H1 (cell line): ENCODE results near the gene CEACAM16. TPM values are rescaled to one million over a fixed set of nuclear protein-coding genes. Genes with fewer than 3 reads are reported as not detected.

Experiments
- CTCF ChIA-PET: fragments of 300-600 bp; sonication (Branson Sonifier 250); formaldehyde crosslinking; loops from one replicate; lab custom pipeline; 2021; ENCODE audit not compliant: partially characterized antibody; lab: Charles Lee
- POLR2A ChIA-PET: fragments of 300-600 bp; sonication (Branson Sonifier 250); formaldehyde crosslinking; loops from one replicate; lab custom pipeline; 2021; ENCODE audit warnings: inconsistent platforms; ENCODE audit not compliant: partially characterized antibody; lab: Charles Lee
- DNase-seq, 2 experiments: peaks; one replicate each; pipeline versions ENCODE4 v3.0.0 to v3.0.0-alpha.2; 2010 to 2022; ENCODE audit warnings: low spot score in 2 of 2, low read depth in 1 of 2, mixed read lengths in 1 of 2
- FAIRE-seq: peaks from 2 replicates; lab custom pipeline; 2011; peaks lifted over from hg19 to GRCh38; lab: Jason Lieb, UNC
- H2AFZ ChIP-seq: 2 replicates; pipeline ENCODE4 v1.8.1; 2012; ENCODE audit warnings: low read length, inconsistent platforms
- H2AK5ac ChIP-seq: 2 replicates; pipeline ENCODE4 v1.6.1; 2013; ENCODE audit warnings: low read depth, low read length
- H2BK120ac ChIP-seq: replicated peaks from 2 replicates; pipeline ENCODE3; 2013; ENCODE audit warnings: low read depth, low read length, inconsistent platforms
- H2BK12ac ChIP-seq: 2 replicates; pipeline ENCODE4 v1.6.1; 2013; ENCODE audit warnings: low read depth, low read length
- H2BK15ac ChIP-seq: 2 replicates; pipeline ENCODE4 v1.6.1; 2013; ENCODE audit warnings: low read length
- H2BK20ac ChIP-seq: 2 replicates; pipeline ENCODE4 v1.6.1; 2013; ENCODE audit warnings: low read length
- H2BK5ac ChIP-seq: 2 replicates; pipeline ENCODE4 v1.6.1; 2013; ENCODE audit warnings: low read depth, low read length
- H3K14ac ChIP-seq: 2 replicates; pipeline ENCODE4 v1.6.1; 2013; ENCODE audit warnings: inconsistent platforms; ENCODE audit not compliant: insufficient read length
- H3K18ac ChIP-seq: 2 replicates; pipeline ENCODE4 v1.6.1; 2013; ENCODE audit warnings: low read length; ENCODE audit errors: extremely low read depth
- H3K23ac ChIP-seq: 2 replicates; pipeline ENCODE4 v1.6.1; 2013; ENCODE audit warnings: inconsistent platforms; ENCODE audit not compliant: insufficient read length
- H3K23me2 ChIP-seq: 2 replicates; pipeline ENCODE4 v1.6.1; 2013; ENCODE audit warnings: low read depth, low read length
- H3K27ac ChIP-seq: 2 replicates; pipeline ENCODE4 v1.6.1; 2011; ENCODE audit warnings: low read depth, low read length, inconsistent platforms
- H3K27me3 ChIP-seq, 4 experiments: replicated peaks in 1 of 4; 1 replicate in 1 of 4; 2 replicates in 3 of 4; pipeline versions ENCODE4 v1.6.1 to v1.8.1; 2011 to 2013; ENCODE audit warnings: low read length in 3 of 4, mild to moderate bottlenecking in 3 of 4, inconsistent platforms in 2 of 4, mixed read lengths in 2 of 4, moderate library complexity in 1 of 4; ENCODE audit not compliant: control insufficient read depth in 3 of 4, insufficient read depth in 3 of 4; ENCODE audit errors: extremely low read depth in 1 of 4
- H3K36me3 ChIP-seq, 4 experiments: 2 replicates each; pipeline versions ENCODE4 v1.6.1 to v1.8.1; 2011 to 2013; ENCODE audit warnings: mild to moderate bottlenecking in 4 of 4, low read length in 3 of 4, moderate library complexity in 2 of 4, control low read depth in 1 of 4, inconsistent platforms in 1 of 4; ENCODE audit not compliant: insufficient read depth in 4 of 4, control insufficient read depth in 2 of 4
- H3K4ac ChIP-seq: replicated peaks from 2 replicates; pipeline ENCODE3; 2013; ENCODE audit warnings: low read length, low read depth, mixed read lengths, inconsistent platforms; ENCODE audit not compliant: insufficient read length
- H3K4me1 ChIP-seq, 4 experiments: replicated peaks in 1 of 4; 1 replicate in 1 of 4; 2 replicates in 3 of 4; pipeline versions ENCODE4 v1.6.1 to v1.8.1; 2011 to 2013; ENCODE audit warnings: low read length in 3 of 4, inconsistent platforms in 2 of 4, mixed read lengths in 1 of 4; ENCODE audit not compliant: insufficient read depth in 4 of 4, control insufficient read depth in 3 of 4
- H3K4me2 ChIP-seq, 2 experiments: 2 replicates each; pipeline versions ENCODE4 v1.6.1 to v1.8.1; 2011 to 2013; ENCODE audit warnings: low read depth in 2 of 2, low read length in 2 of 2, control low read depth in 1 of 2, inconsistent platforms in 1 of 2, mild to moderate bottlenecking in 1 of 2; ENCODE audit not compliant: insufficient read depth in 1 of 2
- H3K4me3 ChIP-seq, 4 experiments: fragments of 200-600, 300-600 bp in 1 of 4; sonication (generic), shearing (Covaris generic), sonication (Bioruptor Twin) in 1 of 4; 2 replicates each; pipeline versions ENCODE4 v1.5.1 to v1.8.1; 2011 to 2016; ENCODE audit warnings: low read length in 4 of 4, low read depth in 3 of 4, control low read depth in 2 of 4, inconsistent platforms in 2 of 4, mild to moderate bottlenecking in 2 of 4, mixed read lengths in 1 of 4, moderate library complexity in 1 of 4; ENCODE audit not compliant: insufficient read depth in 2 of 4; ENCODE audit errors: extremely low read depth in 1 of 4
- H3K56ac ChIP-seq: replicated peaks from 2 replicates; pipeline ENCODE3; 2013; ENCODE audit warnings: low read depth, mild to moderate bottlenecking, mixed read lengths, low read length, inconsistent platforms; ENCODE audit not compliant: insufficient read length
- H3K79me1 ChIP-seq: 2 replicates; pipeline ENCODE4 v1.6.1; 2013; ENCODE audit warnings: low read depth, low read length, control low read depth
- H3K79me2 ChIP-seq, 2 experiments: 2 replicates each; pipeline versions ENCODE4 v1.6.1 to v1.8.1; 2012 to 2013; ENCODE audit warnings: low read length in 2 of 2, mild to moderate bottlenecking in 2 of 2, inconsistent platforms in 1 of 2; ENCODE audit not compliant: insufficient read depth in 2 of 2, control insufficient read depth in 1 of 2
- H3K9ac ChIP-seq, 4 experiments: replicated peaks in 1 of 4; 1 replicate in 1 of 4; 2 replicates in 3 of 4; pipeline versions ENCODE4 v1.6.1 to v1.8.1; 2011 to 2013; ENCODE audit warnings: low read depth in 3 of 4, low read length in 3 of 4, control low read depth in 2 of 4, mild to moderate bottlenecking in 2 of 4, moderate library complexity in 2 of 4, inconsistent platforms in 1 of 4; ENCODE audit errors: extremely low read depth in 1 of 4
- H3K9me3 ChIP-seq, 2 experiments: 2 replicates each; pipeline versions ENCODE4 v1.6.1 to v1.8.1; 2012 to 2013; ENCODE audit warnings: mild to moderate bottlenecking in 2 of 2, moderate library complexity in 2 of 2, control low read depth in 1 of 2, inconsistent platforms in 1 of 2, low read depth in 1 of 2, low read length in 1 of 2, mixed read lengths in 1 of 2; ENCODE audit not compliant: insufficient read depth in 2 of 2
- H4K20me1 ChIP-seq, 2 experiments: replicated peaks in 1 of 2; 2 replicates each; pipeline versions ENCODE3 to v1.8.1; 2011 to 2013; ENCODE audit warnings: inconsistent platforms in 2 of 2, low read length in 2 of 2, mild to moderate bottlenecking in 1 of 2; ENCODE audit not compliant: insufficient read depth in 2 of 2, control insufficient read depth in 1 of 2
- H4K5ac ChIP-seq: 2 replicates; pipeline ENCODE4 v1.6.1; 2013; ENCODE audit warnings: low read length, low read depth, mixed read lengths, inconsistent platforms; ENCODE audit not compliant: insufficient read length
- H4K8ac ChIP-seq: 2 replicates; pipeline ENCODE4 v1.8.0; 2013; ENCODE audit warnings: mild to moderate bottlenecking, moderate library complexity, low read length, inconsistent platforms; ENCODE audit not compliant: insufficient read depth; ENCODE audit errors: extremely low read depth
- H4K91ac ChIP-seq: replicated peaks from 2 replicates; pipeline ENCODE3; 2013; ENCODE audit warnings: low read length, mixed read lengths, inconsistent platforms; ENCODE audit not compliant: insufficient read length
- CBX5 ChIP-seq: fragments of 300-800, 300-1000 bp; sonication (generic); IDR thresholded peaks from 2 replicates; pipeline ENCODE4 v1.7.1; 2016; ENCODE audit warnings: antibody characterized with exemption, low read length, low read depth
- EZH2 ChIP-seq: fragments of 200-600 bp; sonication (generic); IDR thresholded peaks from 2 replicates; pipeline ENCODE4 v1.7.1; 2012; ENCODE audit warnings: low read depth, mild to moderate bottlenecking, moderate library complexity, low read length, inconsistent platforms; ENCODE audit not compliant: severe bottlenecking
- HDAC6 ChIP-seq: IDR thresholded peaks from one replicate; pipeline ENCODE4 v1.7.1; 2012; ENCODE audit warnings: low read depth, mild to moderate bottlenecking, inconsistent platforms, low read length, moderate library complexity
- PHF8 ChIP-seq: fragments of 200-600 bp; sonication (generic); conservative IDR thresholded peaks from 2 replicates; pipeline ENCODE4 v1.7.1; 2012; ENCODE audit warnings: low read depth, mild to moderate bottlenecking, inconsistent platforms, low read length, moderate library complexity
- RAD21 ChIP-seq, 2 experiments: IDR thresholded peaks in 1 of 2; conservative IDR thresholded peaks in 1 of 2; 2 replicates each; pipeline ENCODE4 v1.6.1; 2011; ENCODE audit warnings: low read depth in 2 of 2, low read length in 2 of 2, improper control_type of control experiment in 1 of 2, inconsistent platforms in 1 of 2, mild to moderate bottlenecking in 1 of 2, moderate library complexity in 1 of 2
- RBBP5 ChIP-seq: IDR thresholded peaks from 2 replicates; pipeline ENCODE4 v1.7.1; 2012; ENCODE audit warnings: low read depth, mild to moderate bottlenecking, inconsistent platforms, low read length, moderate library complexity, borderline replicate concordance
- RFX5 ChIP-seq: IDR thresholded peaks from 2 replicates; pipeline ENCODE4 v1.6.1; 2011; ENCODE audit warnings: low read depth, low read length, improper control_type of control experiment, borderline replicate concordance
- SP1 ChIP-seq: IDR thresholded peaks from 2 replicates; pipeline ENCODE4 v1.6.1; 2011; ENCODE audit warnings: low read depth, low read length
- TCF12 ChIP-seq: IDR thresholded peaks from 2 replicates; pipeline ENCODE4 v1.6.1; 2011; ENCODE audit warnings: low read depth, mild to moderate bottlenecking, low read length
- YY1 ChIP-seq: IDR thresholded peaks from 2 replicates; pipeline ENCODE4 v1.6.1; 2011; ENCODE audit warnings: low read depth, mild to moderate bottlenecking, low read length
- ZNF274 ChIP-seq: IDR thresholded peaks from 2 replicates; pipeline ENCODE4 v1.7.0; 2012; ENCODE audit warnings: low read length, borderline replicate concordance; ENCODE audit errors: extremely low read depth
- WGBS, 2 experiments: shearing (Covaris generic) in 1 of 2; methylation state at CpG; one replicate each; pipeline versions ENCODE4 v1.1.6 to v1.1.7; 2013 to 2015; ENCODE audit warnings: low lambda C conversion rate in 2 of 2, mixed read lengths in 2 of 2, inconsistent platforms in 1 of 2, low coverage in 1 of 2, missing lambda C conversion rate in 1 of 2; ENCODE audit not compliant: insufficient replicate concordance in 2 of 2, insufficient coverage in 1 of 2, insufficient read length in 1 of 2; ENCODE audit errors: extremely low coverage in 1 of 2, missing lambda C conversion rate in 1 of 2; 5-methylcytosine and 5-hydroxymethylcytosine counted together
- polyA plus RNA-seq, 7 experiments: library from polyadenylated mRNA; depleted of rRNA in 3 of 7; stranded (reverse) in 5 of 7; unstranded in 2 of 7; fragments of >200 nt in 5 of 7; fragments of 200-250 nt in 2 of 7; gene quantifications; 1 replicate in 5 of 7; 2 replicates in 1 of 7; 4 replicates in 1 of 7; pipeline versions ENCODE4 v1.2.1 to v1.2.3, GENCODE V29; 2011 to 2013; ENCODE audit warnings: missing spikeins in 2 of 7, mixed read lengths in 2 of 7
- total RNA-seq: library from RNA; stranded (reverse); fragmentation: NEBNext Ultra II Directional; extraction: Animal tissue kit (Norgen Biotek cat#: 25700); gene quantifications from 2 replicates; pipeline ENCODE4 v1.2.1, GENCODE V29; 2021
- TF ChIP-seq, protein P1 (sequence below): IDR thresholded peaks from 2 replicates; pipeline ENCODE4 v1.6.1; 2012; ENCODE audit warnings: low read length, inconsistent platforms

CEACAM16 gene
- total and polyA plus RNA-seq, 2 of the 8 experiments (the other 6 are each of a cell fraction or from before 2014, with no cell fraction given) = not detected

DNA sequence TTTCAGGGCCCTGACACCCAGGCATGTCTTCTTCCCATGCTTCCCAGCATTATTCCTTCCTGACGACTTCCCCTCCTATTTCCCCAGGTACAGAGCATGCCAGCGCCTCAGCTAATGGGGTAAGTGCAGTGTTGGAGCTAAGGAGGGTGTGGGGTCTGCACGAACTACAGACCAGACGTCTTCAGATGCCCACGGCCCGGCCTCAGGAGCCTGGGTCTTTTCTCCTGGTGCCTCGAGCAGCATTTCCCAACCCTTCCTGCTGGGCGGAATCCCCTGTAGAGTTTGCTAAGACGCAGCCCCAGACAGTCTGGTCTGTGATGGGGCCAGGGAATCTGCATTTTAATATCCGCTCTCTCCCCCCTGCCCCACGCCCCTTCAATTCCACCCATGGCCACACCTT is 37.7 kb upstream of the CEACAM16 start:
- Histone ChIP-seq H3K79me1 (no peaks in the 10 kb centered on the region), H4K5ac (no peak overlapping the region), H3K27me3 (no peaks in the 10 kb centered on the region), H3K4me1 (peaks cover 0 to 2% (median 0%) of the 10 kb centered on the region in 4 experiments; a peak in 3 of 7 replicates), H2AK5ac (no peak overlapping the region), H3K79me2 (no peaks in the 10 kb centered on the region), H3K4ac (no peak overlapping the region), H3K9me3 (no peaks in the 10 kb centered on the region), H4K8ac (0 out of 2 replicates have a peak overlapping the region, but pooled peaks have one; percentile 8), H3K56ac (no peak overlapping the region), H3K18ac (no peak overlapping the region), H3K23me2 (no peaks in the 10 kb centered on the region), H3K36me3 (peaks cover 8 to 27% (median 15%) of the 10 kb centered on the region in 4 experiments; a peak in 5 of 8 replicates), H3K27ac (no peak overlapping the region), H4K91ac (no peak overlapping the region), H2BK12ac (no peak overlapping the region), H2BK120ac (no peak overlapping the region), H2AFZ (no peak overlapping the region), H3K14ac (no peak overlapping the region), H3K4me2 (no peak overlapping the region), H3K4me3 (no peak overlapping the region), H2BK5ac (no peak overlapping the region), H2BK15ac (no peak overlapping the region), H2BK20ac (no peak overlapping the region), H3K23ac (no peak overlapping the region), H4K20me1 (peaks cover 0 to under 1% of the 10 kb centered on the region in 2 experiments), H3K9ac (no peak overlapping the region)
- ChIA-PET POLR2A (interaction anchor here (1.1 to 1.8 kb wide), 2 partner anchors 90 to 113 kb away, joined by 3 read pairs; no protein-coding TSS in a partner anchor), CTCF (interaction anchor here (0.9 to 13.3 kb wide), 9 partner anchors 15 to 110 kb away, joined by 3 to 126 read pairs (median 7); no protein-coding TSS in a partner anchor)
- DNase-seq = no peak
- FAIRE-seq = no peak
- 82% methylated on average over 10 of the region's 11 CpGs; no CpG with 5 or more reads in 1 of the 2 experiments for WGBS, 2 experiments
- TF ChIP-seq SP1 (no peak), YY1 (no peak), TCF12 (no peak), ZNF274 (no peak), RAD21 (IDR thresholded peaks at IDR 0.05 in 1 of 2, conservative IDR thresholded peaks at IDR 0.05 in 1 of 2; ENCODE audit: low read depth in 2 of 2, low read length in 2 of 2) (no peak), RBBP5 (no peak), HDAC6 (no peak), CBX5 (no peak), PHF8 (no peak), RFX5 (no peak), EZH2 (no peak)
- TF ChIP-seq, protein P1, sequence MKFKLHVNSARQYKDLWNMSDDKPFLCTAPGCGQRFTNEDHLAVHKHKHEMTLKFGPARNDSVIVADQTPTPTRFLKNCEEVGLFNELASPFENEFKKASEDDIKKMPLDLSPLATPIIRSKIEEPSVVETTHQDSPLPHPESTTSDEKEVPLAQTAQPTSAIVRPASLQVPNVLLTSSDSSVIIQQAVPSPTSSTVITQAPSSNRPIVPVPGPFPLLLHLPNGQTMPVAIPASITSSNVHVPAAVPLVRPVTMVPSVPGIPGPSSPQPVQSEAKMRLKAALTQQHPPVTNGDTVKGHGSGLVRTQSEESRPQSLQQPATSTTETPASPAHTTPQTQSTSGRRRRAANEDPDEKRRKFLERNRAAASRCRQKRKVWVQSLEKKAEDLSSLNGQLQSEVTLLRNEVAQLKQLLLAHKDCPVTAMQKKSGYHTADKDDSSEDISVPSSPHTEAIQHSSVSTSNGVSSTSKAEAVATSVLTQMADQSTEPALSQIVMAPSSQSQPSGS = no peak
